ENCODE results near the gene FRMD5.

GRCh38 chr15:44010089-44010488 lies 185.0 kb downstream of the FRMD5 start:
- TF ChIP-seq CTCF (IDR thresholded peaks at IDR 0.05 in 2 of 3, conservative IDR thresholded peaks at IDR 0.05 in 1 of 3; ENCODE audit: borderline replicate concordance in 1 of 3, insufficient read depth in 1 of 3, low read depth in 2 of 3, low read length in 2 of 3) (no peak), POLR2A (IDR thresholded peaks at IDR 0.05; ENCODE audit: borderline replicate concordance, extremely low read depth, insufficient read depth, insufficient read length) (no peak), YY1 (IDR thresholded peaks at IDR 0.05; ENCODE audit: extremely low read depth, insufficient replicate concordance, low read depth, low read length) (no peak), RAD21 (IDR thresholded peaks at IDR 0.05; ENCODE audit: low read depth) (no peak), ZFX (IDR thresholded peaks at IDR 0.05) (no peak), SRF (IDR thresholded peaks at IDR 0.05; ENCODE audit: low read depth) (no peak), TCF7L2 (IDR thresholded peaks at IDR 0.05; ENCODE audit: borderline replicate concordance, extremely low read depth, insufficient read depth, insufficient read length) (no peak), POLR2AphosphoS5 (IDR thresholded peaks at IDR 0.05; ENCODE audit: low read depth, low read length) (no peak), EGR1 (IDR thresholded peaks at IDR 0.05; ENCODE audit: low read depth) (no peak), MAX (IDR thresholded peaks at IDR 0.05) (no peak)
